ENCODE results near the gene EXOC6B. TPM values are rescaled to one million over a fixed set of nuclear protein-coding genes. Genes with fewer than 3 reads are reported as not detected.

EXOC6B gene
- total and polyA plus RNA-seq, 2 of the 8 experiments (the other 6 are each of a cell fraction or from before 2014, with no cell fraction given), result 13.5 to 33.0 TPM

- Histone ChIP-seq H3K4me3 (ENCODE audit: extremely low read depth in 1 of 4, insufficient read depth in 2 of 4, low read depth in 3 of 4, low read length in 4 of 4) (no peak overlapping the region; a peak in 1 of 8 replicates), H3K79me2 (ENCODE audit: control insufficient read depth in 1 of 2, insufficient read depth in 2 of 2, low read length in 2 of 2) (no peaks in the 10 kb centered on the region), H3K56ac (replicated peaks; ENCODE audit: insufficient read length, low read depth, low read length) (no peak overlapping the region), H2AK5ac (ENCODE audit: low read depth, low read length) (no peak overlapping the region), H2AFZ (ENCODE audit: low read length) (no peak overlapping the region), H2BK5ac (ENCODE audit: low read depth, low read length) (no peak overlapping the region), H3K27ac (ENCODE audit: low read depth, low read length) (no peak overlapping the region), H4K91ac (replicated peaks; ENCODE audit: insufficient read length, low read length) (no peak overlapping the region), H4K5ac (ENCODE audit: insufficient read length, low read depth, low read length) (no peak overlapping the region), H3K23ac (ENCODE audit: insufficient read length) (no peak overlapping the region), H3K79me1 (ENCODE audit: low read depth, low read length) (no peaks in the 10 kb centered on the region), H3K9me3 (ENCODE audit: insufficient read depth in 2 of 2, low read depth in 1 of 2, low read length in 1 of 2) (no peaks in the 10 kb centered on the region), H3K18ac (ENCODE audit: extremely low read depth, low read length) (no peak overlapping the region), H3K4me1 (replicated peaks in 1 of 4; ENCODE audit: control insufficient read depth in 3 of 4, insufficient read depth in 4 of 4, low read length in 3 of 4) (peaks cover 0 to 7% (median 5%) of the 10 kb centered on the region in 4 experiments; a peak in 5 of 7 replicates), H3K9ac (replicated peaks in 1 of 4; ENCODE audit: extremely low read depth in 1 of 4, low read depth in 3 of 4, low read length in 3 of 4) (no peak overlapping the region), H4K20me1 (replicated peaks in 1 of 2; ENCODE audit: control insufficient read depth in 1 of 2, insufficient read depth in 2 of 2, low read length in 2 of 2) (no peaks in the 10 kb centered on the region), H2BK120ac (replicated peaks; ENCODE audit: low read depth, low read length) (no peak overlapping the region), H3K36me3 (ENCODE audit: control insufficient read depth in 2 of 4, insufficient read depth in 4 of 4, low read length in 3 of 4) (no peaks in the 10 kb centered on the region), H3K27me3 (replicated peaks in 1 of 4; ENCODE audit: control insufficient read depth in 3 of 4, extremely low read depth in 1 of 4, insufficient read depth in 3 of 4, low read length in 3 of 4) (no peaks in the 10 kb centered on the region), H3K23me2 (ENCODE audit: low read depth, low read length) (no peaks in the 10 kb centered on the region), H3K4ac (replicated peaks; ENCODE audit: insufficient read length, low read depth, low read length) (no peak overlapping the region), H2BK15ac (ENCODE audit: low read length) (no peak overlapping the region), H2BK20ac (ENCODE audit: low read length) (no peak overlapping the region), H4K8ac (ENCODE audit: extremely low read depth, insufficient read depth, low read length) (no peak overlapping the region), H3K14ac (ENCODE audit: insufficient read length) (peak overlapping the region; percentile 11), H3K4me2 (ENCODE audit: insufficient read depth in 1 of 2, low read depth in 2 of 2, low read length in 2 of 2) (peak overlapping the region; percentile 22 to 28; a peak in 2 of 4 replicates), H2BK12ac (ENCODE audit: low read depth, low read length) (no peak overlapping the region)
- 40% methylated on average over 2 of the region's 2 CpGs; no CpG with 5 or more reads in 1 of the 2 experiments for WGBS, 2 experiments (ENCODE audit: extremely low coverage in 1 of 2, insufficient coverage in 1 of 2, insufficient read length in 1 of 2, insufficient replicate concordance in 2 of 2, low coverage in 1 of 2, low lambda C conversion rate in 2 of 2, missing lambda C conversion rate in 1 of 2)
- POLR2A ChIA-PET (ENCODE audit: partially characterized antibody), result no interaction called here
- FAIRE-seq (no peak), DNase-seq (ENCODE audit: low read depth in 1 of 2, low spot score in 2 of 2) (no peak)
- CTCF ChIA-PET (ENCODE audit: partially characterized antibody), result interaction anchor here (0.9 kb wide), 1 partner anchor 15 kb away, joined by 4 read pairs; no protein-coding TSS in a partner anchor
- TF ChIP-seq HDAC6 (IDR thresholded peaks at IDR 0.05; ENCODE audit: low read depth, low read length), result no peak
- TF ChIP-seq TCF12 (IDR thresholded peaks at IDR 0.05; ENCODE audit: low read depth, low read length), result no peak
- TF ChIP-seq JUN (IDR thresholded peaks at IDR 0.05; ENCODE audit: low read depth, low read length), result no peak
- TF ChIP-seq SRF (IDR thresholded peaks at IDR 0.05; ENCODE audit: low read depth, low read length), result no peak
- TF ChIP-seq NANOG (IDR thresholded peaks at IDR 0.05; ENCODE audit: insufficient read depth, low read depth, low read length, poor library complexity, severe bottlenecking), result no peak
- TF ChIP-seq ATF2 (IDR thresholded peaks at IDR 0.05; ENCODE audit: low read length), result no peak
- no peak for TF ChIP-seq CREB1 (IDR thresholded peaks at IDR 0.05)
- no peak for TF ChIP-seq SAP30 (IDR thresholded peaks at IDR 0.05; ENCODE audit: insufficient read depth, insufficient replicate concordance, low read length)
These were observed 286.7 kb downstream of the EXOC6B start for GRCh38 chr2:72539071-72539552.
